ENCODE results near the gene PSENEN.

GRCh38 chr19:35732540-35733179 lies 12.8 kb upstream of the PSENEN start:
- TF ChIP-seq EP300 (IDR thresholded peaks at IDR 0.05): no peak
- no peak for TF ChIP-seq CTCF (IDR thresholded peaks at IDR 0.05)
- no peak for TF ChIP-seq BHLHE40 (IDR thresholded peaks at IDR 0.05; ENCODE audit: low read depth, low read length)
- no peak for TF ChIP-seq RFX5 (IDR thresholded peaks at IDR 0.05)
- no peak for TF ChIP-seq FOSL2 (IDR thresholded peaks at IDR 0.05)
- TF ChIP-seq FOSL2 (CRISPR knock-in tag; IDR thresholded peaks at IDR 0.05): no peak
- no peak for TF ChIP-seq POLR2A (IDR thresholded peaks at IDR 0.05; ENCODE audit: low read length)
- no peak for TF ChIP-seq ESRRA (IDR thresholded peaks at IDR 0.05; ENCODE audit: borderline replicate concordance, low read length)
- TF ChIP-seq RAD21 (conservative IDR thresholded peaks at IDR 0.05 in 1 of 2, IDR thresholded peaks at IDR 0.05 in 1 of 2): no peak
- TF ChIP-seq CHD4 (IDR thresholded peaks at IDR 0.05; ENCODE audit: borderline replicate concordance): no peak

Data from A549 (cell line).